Ishikawa (cell line): ENCODE measurements around the gene A3GALT2.

Source experiments
- CEBPB ChIP-seq: IDR thresholded peaks from 2 replicates; pipeline ENCODE4 v1.6.1; 2012
- CREB1 ChIP-seq: IDR thresholded peaks from 2 replicates; pipeline ENCODE4 v1.6.1; 2012; ENCODE audit warnings: low read depth
- EGR1 ChIP-seq: IDR thresholded peaks from 2 replicates; pipeline ENCODE4 v1.6.1; 2012
- EP300 ChIP-seq: IDR thresholded peaks from 2 replicates; pipeline ENCODE4 v1.6.1; 2012; ENCODE audit warnings: borderline replicate concordance
- FOXM1 ChIP-seq: IDR thresholded peaks from 2 replicates; pipeline ENCODE4 v1.6.1; 2012; ENCODE audit warnings: low read depth, borderline replicate concordance
- NFIC ChIP-seq: IDR thresholded peaks from 2 replicates; pipeline ENCODE4 v1.6.1; 2012
- RAD21 ChIP-seq: IDR thresholded peaks from 2 replicates; pipeline ENCODE4 v1.6.1; 2012; ENCODE audit warnings: low read depth
- TAF1 ChIP-seq: IDR thresholded peaks from 2 replicates; pipeline ENCODE4 v1.6.1; 2012; ENCODE audit warnings: low read depth, mild to moderate bottlenecking
- TCF12 ChIP-seq: IDR thresholded peaks from 2 replicates; pipeline ENCODE4 v1.6.1; 2012; ENCODE audit warnings: low read depth
- TEAD4 ChIP-seq: IDR thresholded peaks from 2 replicates; pipeline ENCODE4 v1.6.1; 2012
- USF1 ChIP-seq: IDR thresholded peaks from 2 replicates; pipeline ENCODE4 v1.6.1; 2012
- YY1 ChIP-seq: IDR thresholded peaks from 2 replicates; pipeline ENCODE4 v1.6.1; 2012; ENCODE audit warnings: low read depth
- ZBTB7A ChIP-seq: IDR thresholded peaks from 2 replicates; pipeline ENCODE4 v1.6.1; 2012; ENCODE audit warnings: low read depth
- TF ChIP-seq, protein P1 (sequence below): IDR thresholded peaks from 2 replicates; pipeline ENCODE4 v1.6.1; 2012
- TF ChIP-seq, protein P2 (sequence below): IDR thresholded peaks from 2 replicates; pipeline ENCODE4 v1.6.1; 2012; ENCODE audit warnings: low read depth, mild to moderate bottlenecking

Gene A3GALT2

DNA sequence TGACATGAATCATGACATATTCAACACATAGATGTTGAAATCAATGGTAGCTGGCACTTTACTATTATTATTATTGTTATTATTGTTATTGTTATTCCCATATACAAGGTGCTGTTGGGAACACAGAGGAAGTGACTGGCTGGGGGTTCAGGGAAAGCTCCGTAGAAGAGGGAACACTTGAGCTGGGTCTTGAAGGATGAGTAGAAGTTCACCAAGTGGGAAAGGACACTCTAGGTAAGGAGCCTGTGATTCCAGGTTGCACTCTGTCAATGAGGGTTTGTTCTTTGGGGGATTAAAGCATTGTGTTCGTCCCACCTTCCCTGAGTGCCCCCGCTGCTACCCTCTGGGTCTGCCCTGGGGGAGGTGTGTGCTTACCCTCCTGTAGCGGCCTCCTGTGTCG, 50.5 kb downstream of the A3GALT2 start:
- TF ChIP-seq TCF12 (no peak), ZBTB7A (no peak), EP300 (no peak), EGR1 (no peak), FOXM1 (no peak), USF1 (no peak), NFIC (no peak)
- TF ChIP-seq, protein P1, sequence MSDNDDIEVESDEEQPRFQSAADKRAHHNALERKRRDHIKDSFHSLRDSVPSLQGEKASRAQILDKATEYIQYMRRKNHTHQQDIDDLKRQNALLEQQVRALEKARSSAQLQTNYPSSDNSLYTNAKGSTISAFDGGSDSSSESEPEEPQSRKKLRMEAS = no peak

GRCh38 chr1:33269621-33270020, 51.3 kb downstream of the A3GALT2 start:
- TF ChIP-seq, protein P2, sequence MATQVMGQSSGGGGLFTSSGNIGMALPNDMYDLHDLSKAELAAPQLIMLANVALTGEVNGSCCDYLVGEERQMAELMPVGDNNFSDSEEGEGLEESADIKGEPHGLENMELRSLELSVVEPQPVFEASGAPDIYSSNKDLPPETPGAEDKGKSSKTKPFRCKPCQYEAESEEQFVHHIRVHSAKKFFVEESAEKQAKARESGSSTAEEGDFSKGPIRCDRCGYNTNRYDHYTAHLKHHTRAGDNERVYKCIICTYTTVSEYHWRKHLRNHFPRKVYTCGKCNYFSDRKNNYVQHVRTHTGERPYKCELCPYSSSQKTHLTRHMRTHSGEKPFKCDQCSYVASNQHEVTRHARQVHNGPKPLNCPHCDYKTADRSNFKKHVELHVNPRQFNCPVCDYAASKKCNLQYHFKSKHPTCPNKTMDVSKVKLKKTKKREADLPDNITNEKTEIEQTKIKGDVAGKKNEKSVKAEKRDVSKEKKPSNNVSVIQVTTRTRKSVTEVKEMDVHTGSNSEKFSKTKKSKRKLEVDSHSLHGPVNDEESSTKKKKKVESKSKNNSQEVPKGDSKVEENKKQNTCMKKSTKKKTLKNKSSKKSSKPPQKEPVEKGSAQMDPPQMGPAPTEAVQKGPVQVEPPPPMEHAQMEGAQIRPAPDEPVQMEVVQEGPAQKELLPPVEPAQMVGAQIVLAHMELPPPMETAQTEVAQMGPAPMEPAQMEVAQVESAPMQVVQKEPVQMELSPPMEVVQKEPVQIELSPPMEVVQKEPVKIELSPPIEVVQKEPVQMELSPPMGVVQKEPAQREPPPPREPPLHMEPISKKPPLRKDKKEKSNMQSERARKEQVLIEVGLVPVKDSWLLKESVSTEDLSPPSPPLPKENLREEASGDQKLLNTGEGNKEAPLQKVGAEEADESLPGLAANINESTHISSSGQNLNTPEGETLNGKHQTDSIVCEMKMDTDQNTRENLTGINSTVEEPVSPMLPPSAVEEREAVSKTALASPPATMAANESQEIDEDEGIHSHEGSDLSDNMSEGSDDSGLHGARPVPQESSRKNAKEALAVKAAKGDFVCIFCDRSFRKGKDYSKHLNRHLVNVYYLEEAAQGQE = no peak
- TF ChIP-seq YY1 = no peak
- TF ChIP-seq EP300 = no peak

DNA sequence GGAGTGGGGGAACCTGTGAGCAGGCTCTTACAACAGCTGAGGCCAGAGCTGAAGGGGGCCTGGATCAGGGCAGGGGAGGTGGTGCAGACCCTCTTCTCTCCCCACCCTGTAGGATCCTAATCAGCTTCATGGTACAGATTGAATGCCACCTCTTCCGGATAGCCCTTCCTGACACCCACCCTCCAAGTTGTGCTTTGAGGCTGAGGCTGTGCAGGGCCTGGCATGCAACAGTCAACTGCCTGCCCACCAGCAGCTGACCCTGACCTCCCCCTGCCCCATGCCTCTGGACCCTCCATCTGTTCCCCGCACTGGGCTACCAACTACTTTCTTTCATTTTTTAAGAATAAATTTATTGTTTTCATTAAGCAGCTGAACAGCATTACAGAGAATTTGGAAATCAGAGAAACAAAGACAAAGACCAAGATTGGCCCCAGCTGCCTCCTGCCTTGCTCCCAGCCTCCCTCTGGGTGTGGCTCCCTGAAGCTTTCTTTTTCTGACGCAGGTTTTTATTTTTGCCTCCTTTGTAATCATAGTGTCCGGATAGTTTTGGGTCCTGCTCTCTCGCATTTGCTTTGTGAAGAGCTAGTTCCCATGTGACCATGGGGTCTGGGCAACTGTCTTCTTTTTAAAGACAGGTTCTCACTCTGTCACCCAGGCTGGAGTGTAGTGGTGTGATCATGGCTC, 51.8 kb downstream of the A3GALT2 start:
- TF ChIP-seq NFIC (no peak), ZBTB7A (no peak), USF1 (no peak), EP300 (no peak), TAF1 (no peak), CEBPB (no peak), YY1 (no peak), RAD21 (no peak), TEAD4 (no peak), TCF12 (no peak), EGR1 (no peak), FOXM1 (no peak), CREB1 (no peak)
- TF ChIP-seq, protein P1 = no peak
- TF ChIP-seq, protein P2 = no peak

DNA sequence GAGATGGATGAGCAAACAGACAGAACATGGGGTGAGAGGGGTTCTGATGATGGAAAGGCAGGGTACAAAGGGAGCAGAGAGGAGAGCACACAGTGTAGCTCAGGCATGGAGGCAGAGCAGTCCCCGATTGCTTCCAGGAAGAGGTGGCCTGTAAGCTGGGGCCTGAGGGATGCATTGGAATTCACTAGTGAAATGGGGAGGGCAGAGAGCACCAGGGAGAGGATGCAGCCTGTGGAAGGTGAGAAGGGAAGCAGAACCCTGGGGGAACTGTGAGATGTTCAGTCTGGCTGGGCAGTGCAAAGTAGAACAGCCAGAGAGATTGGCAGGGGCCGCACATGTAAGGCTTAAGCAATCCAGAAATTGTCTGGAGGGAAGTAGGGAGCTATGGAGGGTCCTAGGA, 52.4 kb downstream of the A3GALT2 start:
- TF ChIP-seq TEAD4 = no peak

DNA sequence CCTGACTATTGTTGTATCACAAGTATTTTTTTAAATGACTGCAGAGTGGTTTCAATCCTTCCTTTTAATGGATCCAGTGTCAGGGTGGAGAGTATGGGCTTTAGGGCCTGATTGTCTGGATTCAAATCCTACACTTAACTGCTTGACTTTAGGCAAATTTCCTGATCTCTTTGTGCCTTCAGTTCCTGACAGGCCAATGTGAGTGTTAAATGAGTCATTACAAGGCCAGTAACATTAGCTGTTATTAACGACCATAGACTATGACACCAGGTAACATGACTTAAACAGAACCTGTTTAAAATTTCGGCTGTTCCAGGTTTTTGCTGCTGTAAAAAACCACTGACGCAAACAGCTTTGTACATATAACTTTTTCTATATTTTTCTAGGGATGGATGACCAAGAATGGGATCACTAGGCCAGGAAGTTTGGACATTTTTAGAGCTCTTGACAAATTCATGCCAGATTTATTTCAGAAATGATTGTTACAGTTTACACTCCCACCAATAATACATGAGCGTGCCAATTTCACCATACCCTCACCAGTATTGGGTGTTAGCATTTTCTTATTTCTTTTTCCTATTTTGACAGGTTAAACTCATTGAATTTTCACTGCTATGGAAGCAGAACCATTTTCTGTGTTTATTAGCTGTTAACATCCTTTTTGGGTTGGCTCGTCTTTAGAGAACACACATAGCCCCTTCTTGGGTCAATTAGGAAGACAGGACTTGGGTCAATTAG, 53.3 kb downstream of the A3GALT2 start:
- TF ChIP-seq TCF12 (no peak), YY1 (no peak), EGR1 (no peak), CEBPB (no peak), EP300 (no peak), ZBTB7A (no peak), USF1 (no peak), NFIC (no peak), TAF1 (no peak)
- TF ChIP-seq, protein P1 = no peak

GRCh38 chr1:33266766-33267165, 54.1 kb downstream of the A3GALT2 start:
- TF ChIP-seq ZBTB7A (no peak), EGR1 (no peak), USF1 (no peak), TAF1 (no peak), EP300 (no peak), YY1 (no peak), FOXM1 (no peak), NFIC (no peak), CEBPB (no peak), TCF12 (no peak), CREB1 (no peak), TEAD4 (no peak), RAD21 (no peak)
- TF ChIP-seq, protein P1 = no peak
- TF ChIP-seq, protein P2 = no peak
